Loucy (cell line): ENCODE measurements around the gene KIFC3.

Source experiments
- EZH2phosphoT487 ChIP-seq: fragments of 200-600 bp; IDR thresholded peaks from 2 replicates; pipeline ENCODE4 v1.6.1; 2018; ENCODE audit warnings: antibody characterized with exemption, mild to moderate bottlenecking, moderate library complexity, borderline replicate concordance
- TF ChIP-seq, protein P1 (sequence below): fragments of 200-600 bp; sonication (generic); conservative IDR thresholded peaks from 2 replicates; pipeline ENCODE4 v1.5.1; 2014; ENCODE audit warnings: mild to moderate bottlenecking, antibody characterized with exemption, low read length

DNA sequence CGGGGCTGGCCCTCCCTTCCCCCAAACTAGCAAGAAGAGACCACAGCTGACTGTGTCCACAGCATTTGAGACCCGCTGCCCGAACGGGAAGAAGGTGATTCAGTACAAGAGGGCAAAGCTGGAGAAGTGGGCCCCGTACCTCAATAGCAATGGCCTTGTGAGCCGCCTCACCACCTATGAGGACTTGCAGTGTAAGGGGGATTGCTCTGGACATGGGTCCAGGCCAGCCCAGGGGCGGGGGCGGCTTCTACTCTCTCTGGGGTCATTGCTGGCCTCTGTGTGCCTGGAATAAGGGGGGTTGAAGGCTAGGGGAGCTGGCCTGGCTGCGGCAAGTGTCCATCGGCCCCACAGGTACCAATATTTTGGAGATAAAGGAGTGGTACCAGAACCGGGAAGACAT lies 79.6 kb downstream of the KIFC3 start:
- TF ChIP-seq, protein P1, sequence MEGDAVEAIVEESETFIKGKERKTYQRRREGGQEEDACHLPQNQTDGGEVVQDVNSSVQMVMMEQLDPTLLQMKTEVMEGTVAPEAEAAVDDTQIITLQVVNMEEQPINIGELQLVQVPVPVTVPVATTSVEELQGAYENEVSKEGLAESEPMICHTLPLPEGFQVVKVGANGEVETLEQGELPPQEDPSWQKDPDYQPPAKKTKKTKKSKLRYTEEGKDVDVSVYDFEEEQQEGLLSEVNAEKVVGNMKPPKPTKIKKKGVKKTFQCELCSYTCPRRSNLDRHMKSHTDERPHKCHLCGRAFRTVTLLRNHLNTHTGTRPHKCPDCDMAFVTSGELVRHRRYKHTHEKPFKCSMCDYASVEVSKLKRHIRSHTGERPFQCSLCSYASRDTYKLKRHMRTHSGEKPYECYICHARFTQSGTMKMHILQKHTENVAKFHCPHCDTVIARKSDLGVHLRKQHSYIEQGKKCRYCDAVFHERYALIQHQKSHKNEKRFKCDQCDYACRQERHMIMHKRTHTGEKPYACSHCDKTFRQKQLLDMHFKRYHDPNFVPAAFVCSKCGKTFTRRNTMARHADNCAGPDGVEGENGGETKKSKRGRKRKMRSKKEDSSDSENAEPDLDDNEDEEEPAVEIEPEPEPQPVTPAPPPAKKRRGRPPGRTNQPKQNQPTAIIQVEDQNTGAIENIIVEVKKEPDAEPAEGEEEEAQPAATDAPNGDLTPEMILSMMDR = no peak
- no peak for TF ChIP-seq EZH2phosphoT487
